SHP77 (cell line): ENCODE data around the gene DEDD.

Source experiments
- DNase-seq, 2 experiments: peaks; one replicate each; lab custom pipeline; 2025; lab: John Stamatoyannopoulos, UW

DEDD gene

GRCh38 chr1:161163793-161164192 lies 31.3 kb upstream of the DEDD start:
- DNase-seq = no peak

GRCh38 chr1:161162806-161163205 lies 30.3 kb upstream of the DEDD start:
- no peak for DNase-seq

- DNase-seq = no peak
These were observed 29.6 kb upstream of the DEDD start for GRCh38 chr1:161162052-161162451.

GRCh38 chr1:161161652-161162051 lies 29.2 kb upstream of the DEDD start:
- no peak for DNase-seq

- DNase-seq = no peak
These were observed 28.2 kb upstream of the DEDD start for GRCh38 chr1:161160671-161161145.

- no peak for DNase-seq
These were observed 27.4 kb upstream of the DEDD start for GRCh38 chr1:161159913-161160243.

GRCh38 chr1:161159087-161159912 lies 26.8 kb upstream of the DEDD start, which contains the start of gene USP21:
TSS of gene USP21 (plus strand) at chr1:161159500. CDS start at chr1:161160641, 1,141 bp downstream.
- peak; percentile 87 to 93 for DNase-seq

- DNase-seq = no peak
These were observed 26.0 kb upstream of the DEDD start for GRCh38 chr1:161158316-161159010.

GRCh38 chr1:161157867-161158266 lies 25.4 kb upstream of the DEDD start:
- no peak for DNase-seq

GRCh38 chr1:161153682-161154337 lies 21.3 kb upstream of the DEDD start, which contains the start of gene UFC1:
TSS of gene UFC1 (plus strand) at chr1:161153978. CDS start at chr1:161153998, 20 bp downstream.
- DNase-seq = peak; percentile 88 to 93

- DNase-seq = no peak
These were observed 20.7 kb upstream of the DEDD start for GRCh38 chr1:161153176-161153575.

- DNase-seq = no peak
These were observed 13.4 kb upstream of the DEDD start for GRCh38 chr1:161145832-161146231.

- no peak for DNase-seq
These were observed 8.4 kb upstream of the DEDD start for GRCh38 chr1:161140755-161141400.

GRCh38 chr1:161139766-161140165 lies 7.3 kb upstream of the DEDD start:
- peak in 1 of 2 experiments; percentile 50 for DNase-seq

- no peak for DNase-seq
These were observed 6.0 kb upstream of the DEDD start for GRCh38 chr1:161138431-161138830.

- DNase-seq = no peak
These were observed 5.4 kb upstream of the DEDD start for GRCh38 chr1:161137881-161138280.

- no peak for DNase-seq
These were observed 813 bp upstream of the DEDD start for GRCh38 chr1:161133220-161133740.

- no peak for DNase-seq
These were observed 701 bp downstream of the DEDD start for GRCh38 chr1:161131523-161132409.

GRCh38 chr1:161130266-161130665 lies 2.2 kb downstream of the DEDD start:
- no peak for DNase-seq

GRCh38 chr1:161128591-161129420 lies 3.7 kb downstream of the DEDD start:
- DNase-seq = no peak
